Measurements from ENCODE around the gene MEGF6. TPM values are rescaled to one million over a fixed set of nuclear protein-coding genes. Genes with fewer than 3 reads are reported as not detected.

MEGF6 gene
- total RNA-seq, 1 experiment from 2014 or later = 21.3 TPM

- Mint-ChIP-seq H3K27ac (peak overlapping the region; percentile 60 to 75 (median 71); a peak in 5 of 7 replicates), H3K9me3 (no peaks in the 10 kb centered on the region)
- no peak overlapping the region for H2BK15ac ChIP-seq (ENCODE audit: low read depth, low read length)
Measured at GRCh38 chr1:3459051-3459908, 152.0 kb downstream of the MEGF6 start.

More at GRCh38 chr1:3459051-3459908, 152.0 kb downstream of the MEGF6 start:
- no peak overlapping the region for H2BK120ac ChIP-seq (ENCODE audit: low read depth, low read length, poor library complexity, severe bottlenecking)
- no peaks in the 10 kb centered on the region for H3K4me1 ChIP-seq (ENCODE audit: insufficient read depth, low read length)
- no peak overlapping the region for H2BK12ac ChIP-seq (ENCODE audit: insufficient read length, low read depth, low read length)
- no peaks in the 10 kb centered on the region; the same call in 1 of the 2 replicates for H3K79me2 ChIP-seq (ENCODE audit: insufficient read depth, low read length)
- no peaks in the 10 kb centered on the region for H3K9me3 ChIP-seq (ENCODE audit: control insufficient read depth, low read depth, low read length)
- H3K27ac ChIP-seq (ENCODE audit: insufficient read length, low read depth, low read length) = no peak overlapping the region
- H3K27me3 ChIP-seq (ENCODE audit: insufficient read depth, low read length) = no peaks in the 10 kb centered on the region
- Mint-ChIP-seq H3K36me3 (ENCODE audit: insufficient read depth in 1 of 3, low read depth in 3 of 3) (peaks cover 0 to 20% (median 18%) of the 10 kb centered on the region in 3 experiments; a peak in 4 of 7 replicates), H3K4me1 (peaks cover 18 to 36% of the 10 kb centered on the region in 2 experiments), H3K27me3 (ENCODE audit: low read depth) (no peaks in the 10 kb centered on the region), H3K4me3 (no peak overlapping the region)
- no peak overlapping the region for H3K4me2 ChIP-seq (ENCODE audit: insufficient read depth, insufficient read length, low read length)
- no CpG with 5 or more reads among the region's 24 CpGs for WGBS (ENCODE audit: extremely low coverage, insufficient read length, low lambda C conversion rate)
- H3K23ac ChIP-seq (ENCODE audit: insufficient read length, low read depth, low read length) = no peak overlapping the region
- no peak overlapping the region for H3K56ac ChIP-seq (ENCODE audit: insufficient read length, low read depth, low read length)
- no peak overlapping the region for H2BK20ac ChIP-seq (ENCODE audit: low read depth, low read length, poor library complexity, severe bottlenecking)
- no peak overlapping the region for H3K9ac ChIP-seq (ENCODE audit: extremely low read depth, insufficient read length, low read length)
- H3K23me2 ChIP-seq (ENCODE audit: insufficient read length, low read depth, low read length, poor library complexity, severe bottlenecking) = peaks cover 3% of the 10 kb centered on the region
- no peak overlapping the region for H4K8ac ChIP-seq (replicated peaks; ENCODE audit: insufficient read length, low read depth, low read length)
- H3T11ph ChIP-seq (ENCODE audit: low read length) = no peak overlapping the region
- no peaks in the 10 kb centered on the region for H4K20me1 ChIP-seq (ENCODE audit: control insufficient read depth, insufficient read depth, insufficient read length)
- no peak overlapping the region for H2BK5ac ChIP-seq (ENCODE audit: insufficient read length, low read length)
- no peak overlapping the region for H2AK5ac ChIP-seq (ENCODE audit: insufficient read length, low read length)
- no peak overlapping the region for H3K4ac ChIP-seq (ENCODE audit: low read depth, low read length)
- H3K79me1 ChIP-seq (ENCODE audit: insufficient read depth, low read depth, low read length, poor library complexity, severe bottlenecking) = peaks cover 7% of the 10 kb centered on the region
- H3K18ac ChIP-seq (ENCODE audit: insufficient read length, low read depth, low read length) = no peak overlapping the region
- no peak overlapping the region for H4K91ac ChIP-seq (ENCODE audit: insufficient read length, low read depth, low read length)
- H2AFZ ChIP-seq (ENCODE audit: low read length) = no peak overlapping the region
- no peak overlapping the region for H3K14ac ChIP-seq (ENCODE audit: insufficient read depth, low read length)
- no peak for TF ChIP-seq CTCF (conservative IDR thresholded peaks at IDR 0.05)
- no peak for DNase-seq
- no peak overlapping the region for H4K5ac ChIP-seq (ENCODE audit: insufficient read length, low read depth, low read length)
